ENCODE measurements around the gene GSTM3.

GRCh38 chr1:109782927-109783326, 42.1 kb upstream of the GSTM3 start:
- TF ChIP-seq EZH2phosphoT487 (IDR thresholded peaks at IDR 0.05; ENCODE audit: borderline replicate concordance, low read length) (no peak), CTCF (IDR thresholded peaks at IDR 0.05; ENCODE audit: low read depth, low read length, poor library complexity, severe bottlenecking) (no peak)

Data from DOHH2 (cell line).